Measurements from ENCODE around the gene ZBTB7C.
"Not testable (repeated sequence)": the region's sequence is repeated elsewhere in the genome, so short reads cannot be mapped to it uniquely, and the experiment has no call there.

ZBTB7C gene

DNA sequence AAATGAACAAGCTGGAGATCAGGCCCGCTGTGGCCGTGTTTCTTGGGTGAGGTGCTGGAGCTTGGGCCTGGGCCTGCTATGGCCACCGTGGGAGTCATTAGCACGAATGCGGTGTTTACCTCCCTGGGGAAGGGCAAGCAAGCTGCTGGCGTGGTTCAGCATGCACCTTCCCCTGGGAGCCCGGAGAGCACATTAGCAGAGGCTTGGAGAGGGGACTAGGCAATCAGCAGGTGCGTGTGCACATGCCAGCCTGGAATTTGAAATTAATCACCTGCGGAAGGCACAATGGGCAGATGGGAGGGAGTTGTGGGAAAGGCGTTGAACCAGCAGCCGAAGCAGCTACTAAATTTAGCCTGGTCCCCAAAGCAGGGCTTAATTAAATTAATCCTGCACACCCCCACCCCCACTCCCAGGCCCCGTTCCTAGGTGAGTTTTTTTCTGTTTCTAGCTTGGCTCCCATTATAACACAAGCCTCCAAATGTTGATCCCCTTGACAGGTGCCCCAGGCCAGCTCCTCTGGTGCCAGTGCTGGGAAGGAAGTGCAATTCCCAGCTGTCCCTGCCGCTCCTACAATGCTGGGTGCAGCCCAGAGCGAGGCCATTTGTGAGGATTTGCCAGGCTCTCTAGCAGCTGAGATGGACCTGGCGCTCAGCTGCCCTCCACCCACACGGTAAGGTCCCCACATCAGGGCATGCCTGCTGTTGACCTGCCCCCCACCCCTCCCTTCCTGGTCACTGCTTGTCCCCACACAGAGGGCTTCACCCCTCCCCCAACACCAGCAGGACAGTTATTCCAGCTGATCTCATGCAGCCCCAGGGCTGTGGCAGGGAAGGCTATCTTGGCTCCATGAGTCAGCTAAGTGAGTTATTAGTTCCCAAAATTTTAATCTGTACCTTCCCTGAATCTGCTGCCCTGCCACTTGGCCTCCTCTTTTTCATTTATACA is 115.0 kb downstream of the ZBTB7C start:
- peak; percentile 83 for DNase-seq

DNA sequence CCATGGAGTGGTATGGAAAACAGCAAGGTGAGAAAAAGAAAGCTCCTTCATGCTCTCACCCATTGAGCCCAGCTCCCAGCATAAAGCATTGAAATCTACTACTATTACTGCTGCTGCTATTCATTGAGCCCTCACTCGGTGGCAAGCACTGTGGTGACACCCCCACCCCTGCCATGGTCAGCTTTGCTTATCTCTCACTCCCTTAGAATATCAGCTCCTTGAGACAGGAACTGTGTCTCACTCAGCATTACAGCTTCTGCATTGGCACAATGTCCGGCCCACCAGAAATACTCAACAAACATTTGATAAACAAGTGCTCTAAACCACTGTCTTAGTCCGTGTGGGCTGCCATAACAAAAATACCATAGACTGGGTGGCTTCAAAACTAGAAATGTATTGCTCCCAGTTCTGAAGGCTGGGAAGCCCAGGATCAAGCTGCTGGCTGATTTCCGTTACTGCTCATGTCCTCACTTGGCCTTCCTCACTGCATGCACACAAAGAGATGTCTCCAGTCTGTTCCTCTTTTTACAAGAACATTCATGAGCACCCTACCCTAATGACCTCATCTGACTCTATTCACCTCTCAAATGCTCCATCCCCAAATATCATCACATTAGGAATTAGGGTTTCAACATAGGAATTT is 116.3 kb downstream of the ZBTB7C start:
- no peak for DNase-seq

DNA sequence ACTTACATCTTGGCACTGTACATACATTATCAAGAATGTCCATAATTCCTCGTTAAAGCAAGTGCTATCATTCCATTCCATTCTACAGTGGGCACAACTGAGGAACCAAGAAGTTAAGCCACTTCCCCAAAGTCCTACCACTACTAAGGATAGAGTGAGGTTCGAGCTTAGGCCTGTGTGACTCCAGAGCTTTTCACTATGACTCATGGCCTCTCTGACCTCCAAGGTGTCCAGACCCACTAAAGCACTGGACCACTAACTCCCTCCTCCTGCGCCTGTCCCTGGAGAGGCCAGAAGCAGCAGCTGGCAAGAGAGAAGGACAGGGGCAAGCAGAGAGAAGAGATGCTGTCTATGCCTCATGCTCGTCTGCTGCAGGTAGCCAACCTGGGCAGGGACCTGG is 117.0 kb downstream of the ZBTB7C start:
- no peak for DNase-seq

DNA sequence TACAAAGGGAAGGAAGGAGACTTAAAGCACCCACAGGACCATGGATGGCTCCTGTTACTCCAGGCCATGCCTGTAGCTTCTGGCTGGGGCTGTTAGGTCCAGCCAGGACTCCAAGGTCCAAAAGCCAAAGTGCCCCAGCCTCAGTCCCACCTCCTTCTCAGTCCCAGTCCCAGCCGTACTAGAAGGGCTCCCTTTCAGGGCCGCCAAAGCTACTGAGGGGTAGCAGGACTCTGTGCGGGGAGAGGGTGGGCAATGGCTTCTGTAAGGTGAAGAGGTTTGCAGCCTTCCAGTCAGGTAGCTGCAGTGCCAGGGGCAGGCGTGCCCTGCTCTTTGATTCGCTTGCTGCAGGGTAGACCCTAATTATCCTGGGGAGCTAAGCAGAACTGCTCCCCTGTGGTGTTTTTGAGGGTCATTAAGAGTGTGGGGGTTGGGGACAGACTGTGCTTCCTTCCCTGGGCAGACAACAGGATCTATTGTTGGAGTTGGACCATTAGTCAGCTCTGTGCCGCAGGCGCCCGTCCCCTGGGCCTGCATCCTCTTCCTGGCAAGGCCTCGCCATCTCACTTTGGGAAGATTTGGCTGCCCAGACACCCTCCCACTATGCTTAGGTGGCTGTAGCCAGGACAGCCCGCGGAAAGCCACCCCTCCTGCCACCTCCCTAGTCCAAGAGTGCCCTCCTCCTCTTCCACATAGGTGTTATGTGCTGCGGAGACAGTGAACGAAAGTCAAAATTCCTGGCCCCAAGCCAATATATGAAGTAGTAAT is 118.8 kb downstream of the ZBTB7C start:
- no peak for DNase-seq

DNA sequence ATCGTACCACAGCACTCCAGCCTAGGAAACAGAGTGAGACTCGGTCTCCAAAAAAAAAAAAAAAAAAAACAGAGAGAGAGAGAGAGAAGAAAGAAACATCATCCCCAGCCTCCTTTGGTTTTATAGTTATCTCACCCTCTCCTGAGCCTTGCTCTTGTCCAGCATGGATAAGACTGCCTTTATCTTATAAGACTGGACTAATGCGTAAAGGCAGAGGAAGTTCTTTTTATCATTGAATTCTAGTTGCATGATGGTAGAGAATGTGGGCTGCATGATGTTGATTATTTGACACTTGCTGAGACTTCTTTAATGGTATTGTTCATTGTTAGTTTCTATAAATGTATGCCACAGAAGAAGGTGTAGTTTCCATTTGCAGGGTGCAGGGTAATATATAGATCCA is 124.4 kb downstream of the ZBTB7C start:
- DNase-seq = no peak

GRCh38 chr18:48284011-48284410 is 125.2 kb downstream of the ZBTB7C start:
- DNase-seq = not testable (repeated sequence)

DNA sequence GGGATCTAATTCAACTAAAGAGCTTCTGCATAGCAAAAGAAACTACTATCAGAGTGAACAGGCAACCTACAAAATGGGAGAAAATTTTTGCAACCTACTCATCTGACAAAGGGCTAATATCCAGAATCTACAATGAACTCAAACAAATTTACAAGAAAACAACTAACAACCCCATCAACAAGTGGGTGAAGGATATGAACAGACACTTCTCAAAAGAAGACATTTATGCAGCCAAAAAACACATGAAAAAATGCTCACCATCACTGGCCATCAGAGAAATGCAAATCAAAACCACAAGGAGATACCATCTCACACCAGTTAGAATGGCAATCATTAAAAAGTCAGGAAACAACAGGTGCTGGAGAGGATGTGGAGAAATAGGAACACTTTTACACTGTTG is 127.7 kb downstream of the ZBTB7C start:
- not testable (repeated sequence) for DNase-seq

GRCh38 chr18:48279312-48279711 is 129.9 kb downstream of the ZBTB7C start:
- no peak for DNase-seq

DNA sequence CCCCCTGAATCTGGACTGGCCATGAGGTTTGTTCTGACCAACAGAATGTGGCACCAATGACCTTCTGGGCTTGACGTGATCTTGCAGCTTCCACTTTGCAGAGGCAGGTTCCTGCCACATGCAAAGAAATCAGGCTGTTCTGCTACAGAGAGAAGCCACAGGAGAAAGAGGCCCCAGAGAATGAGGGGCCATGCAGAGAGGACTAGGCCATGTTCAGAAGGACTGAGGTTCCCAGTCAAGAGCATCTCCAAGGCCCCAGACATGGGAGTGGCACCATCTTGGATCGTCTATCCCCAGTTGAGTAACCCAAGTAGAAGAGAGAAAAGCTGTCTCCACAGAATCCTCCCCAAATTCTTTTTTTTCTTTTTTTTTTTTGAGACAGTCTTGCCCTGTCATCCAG is 131.1 kb downstream of the ZBTB7C start:
- no peak for DNase-seq

DNA sequence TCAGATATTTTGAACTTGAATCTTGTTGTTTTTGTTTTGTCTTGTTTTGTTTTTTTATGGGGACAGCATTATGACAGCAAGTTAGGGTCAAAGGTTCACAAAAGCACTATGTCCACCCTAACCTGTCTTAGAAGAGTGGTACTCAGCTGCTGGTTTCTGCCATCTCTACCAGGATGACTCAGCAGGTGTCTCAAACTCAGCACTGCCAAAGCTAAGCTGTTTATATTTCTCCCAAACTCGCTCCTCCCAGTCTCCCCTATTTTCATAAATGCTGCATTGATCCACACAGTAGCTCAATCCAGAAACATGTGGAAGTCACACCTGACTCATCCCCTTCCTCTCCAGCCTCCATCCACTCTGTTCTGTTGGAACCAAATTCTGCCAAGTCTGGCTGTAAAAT is 134.9 kb downstream of the ZBTB7C start:
- no peak for DNase-seq

DNA sequence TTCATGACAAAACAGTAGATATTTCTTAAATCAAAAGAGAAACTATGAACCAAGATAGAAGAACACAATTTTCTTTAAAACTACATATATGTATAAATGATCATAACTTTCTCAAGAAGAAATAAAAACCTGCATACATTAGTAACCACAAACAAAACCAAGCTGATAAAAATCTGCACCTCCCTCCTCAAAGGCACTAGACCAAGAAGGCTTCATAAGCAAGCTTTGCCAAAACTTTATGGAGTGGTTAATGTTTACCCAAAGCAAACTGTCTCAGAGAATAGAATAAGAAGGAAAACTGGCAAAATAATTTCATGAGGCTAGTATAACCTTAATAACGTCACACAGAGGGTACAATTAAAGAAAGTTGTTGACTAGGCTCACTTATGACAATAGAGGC is 138.3 kb downstream of the ZBTB7C start:
- DNase-seq = no peak

GRCh38 chr18:48265328-48265727 is 143.9 kb downstream of the ZBTB7C start:
- DNase-seq = no peak

GRCh38 chr18:48263914-48264902 is 145.0 kb downstream of the ZBTB7C start:
- DNase-seq = no peak

DNA sequence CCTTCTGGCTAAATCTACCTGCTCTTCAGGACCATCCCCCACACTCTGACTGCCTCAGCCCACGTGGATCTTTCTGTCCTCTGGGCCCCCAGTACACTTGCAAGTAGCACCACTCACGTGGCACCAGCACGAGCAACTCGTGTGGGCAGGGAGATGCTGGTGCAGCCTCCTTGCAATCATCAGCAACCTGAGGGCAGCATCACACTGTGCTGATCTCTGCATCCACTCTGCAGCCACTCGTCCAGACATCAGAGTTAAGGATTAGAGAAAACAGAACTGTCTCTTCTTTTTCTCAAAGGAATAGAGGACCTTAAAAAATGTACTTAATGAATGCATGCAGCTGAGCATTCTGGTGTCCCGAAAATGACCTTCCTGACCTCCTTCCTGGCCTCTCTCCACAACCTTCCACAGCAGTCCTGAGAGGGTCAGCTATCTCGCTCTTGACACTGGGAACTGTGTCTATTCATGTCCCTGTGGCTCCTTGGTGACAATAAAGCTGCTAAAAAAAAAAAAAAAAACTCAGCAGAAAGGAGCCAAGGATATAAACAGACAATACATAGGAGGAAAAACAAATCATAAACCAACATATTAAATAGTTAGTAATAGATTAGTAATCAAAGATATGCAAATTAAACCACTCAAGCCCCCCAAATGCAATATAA is 145.9 kb downstream of the ZBTB7C start:
- DNase-seq = no peak

DNA sequence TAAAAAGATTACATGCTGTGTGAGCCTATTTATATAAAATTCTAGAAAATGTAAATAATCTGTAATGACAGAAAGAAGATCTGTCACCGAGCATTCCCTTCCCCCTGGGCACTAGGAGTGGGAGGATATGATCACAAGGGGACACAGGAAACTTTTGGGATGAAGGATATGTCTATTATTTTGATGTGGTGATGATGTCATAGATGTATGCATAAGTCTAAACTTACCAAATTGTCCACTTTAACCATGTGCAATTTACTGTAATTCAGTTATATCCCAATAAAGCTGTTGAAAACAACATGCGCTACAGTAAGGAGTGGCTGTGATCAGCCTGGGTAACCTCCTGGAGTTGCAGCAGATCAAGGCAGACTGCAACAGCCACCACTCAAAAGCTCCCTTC is 148.9 kb downstream of the ZBTB7C start:
- DNase-seq = no peak

GRCh38 chr18:48256848-48257247 is 152.3 kb downstream of the ZBTB7C start:
- no peak for DNase-seq

- no peak for DNase-seq
These were observed 155.0 kb downstream of the ZBTB7C start for GRCh38 chr18:48254077-48254602.

DNA sequence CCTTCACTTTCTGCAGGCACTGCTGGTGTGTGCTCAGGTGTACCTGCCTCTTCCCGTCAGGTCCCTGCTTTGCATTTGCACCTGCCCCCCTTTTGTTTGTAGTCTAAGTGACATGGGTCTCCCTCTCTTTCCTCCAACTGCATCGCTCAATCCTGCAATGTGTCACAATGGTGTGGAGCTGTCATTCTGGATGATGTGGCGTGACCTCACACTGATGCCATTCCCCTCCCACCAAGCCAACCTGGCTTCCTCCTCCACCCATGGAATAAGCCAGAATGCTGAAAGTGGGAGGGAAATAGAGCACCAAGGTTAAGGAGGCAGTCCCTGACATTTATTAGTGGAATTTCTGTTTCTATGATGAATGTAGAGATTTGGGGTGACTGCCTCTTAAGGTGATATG is 156.7 kb downstream of the ZBTB7C start:
- no peak for DNase-seq

GRCh38 chr18:48250918-48251317 is 158.3 kb downstream of the ZBTB7C start:
- DNase-seq = no peak

DNA sequence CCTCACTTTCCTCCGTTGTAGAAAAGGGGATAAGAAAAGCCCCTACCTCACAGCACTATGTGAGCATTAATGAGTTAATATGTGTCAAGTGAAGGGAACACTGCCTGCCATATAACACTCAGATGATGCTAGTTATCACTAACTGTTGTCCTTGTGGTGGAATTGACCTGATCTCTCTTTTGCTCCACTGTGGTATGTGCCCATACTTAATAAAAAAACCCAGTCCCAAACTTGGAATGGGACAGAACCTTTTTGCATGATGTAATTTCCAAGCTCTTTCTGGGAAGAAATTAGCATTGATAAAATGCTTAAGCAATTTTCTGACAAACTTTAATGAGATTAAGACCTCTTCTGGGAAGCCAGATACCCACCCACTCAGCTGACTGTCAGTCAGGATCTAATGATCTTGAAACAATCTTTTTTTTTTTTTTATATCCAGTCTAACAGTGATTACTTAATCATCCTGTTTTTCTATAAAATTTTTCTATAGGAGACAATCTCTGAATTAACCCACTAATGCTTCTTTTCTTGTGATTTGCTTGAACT is 158.7 kb downstream of the ZBTB7C start:
- DNase-seq = no peak

DNA sequence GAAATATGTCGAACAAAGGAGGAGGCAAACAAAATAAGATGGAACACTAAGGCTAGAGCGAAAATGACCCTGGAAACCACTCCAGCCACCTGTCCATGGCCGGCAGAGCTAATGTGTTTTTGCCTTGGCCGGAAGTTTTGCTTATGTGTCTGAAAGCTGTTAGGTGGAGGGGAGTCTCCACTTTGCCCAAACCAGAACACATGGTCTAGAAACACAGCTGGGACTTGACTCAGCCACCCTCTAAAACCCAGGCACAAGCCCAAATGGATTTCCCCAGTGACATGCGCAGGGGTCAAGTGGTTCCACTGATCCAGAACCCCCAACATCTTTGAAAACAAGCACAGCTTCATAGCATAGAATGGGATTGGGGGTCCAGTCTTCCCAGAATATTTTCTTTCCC is 159.3 kb downstream of the ZBTB7C start:
- DNase-seq = no peak

Data from NCI-H524 treated with DMSO at 0.1 percent for 48 hours (cell line).